H4 (cell line): Measurements from ENCODE around the gene TSHR. TPM values are rescaled to one million over a fixed set of nuclear protein-coding genes. Genes with fewer than 3 reads are reported as not detected.
A peak's percentile ranks its signal among the peaks of the same experiment; 100 is the strongest.
"Not testable (repeated sequence)": the region's sequence is repeated elsewhere in the genome, so short reads cannot be mapped to it uniquely, and the experiment has no call there.

Source experiments
- DNase-seq: peaks from one replicate; pipeline ENCODE4 v3.0.0-alpha.2; 2015; ENCODE audit warnings: low spot score
- total RNA-seq: library from RNA; depleted of rRNA; stranded (reverse); fragments of >200 nt; shearing (Covaris generic); gene quantifications from 2 replicates; pipeline ENCODE4 v1.2.3, GENCODE V29; 2014; rRNA removed

Gene TSHR
- not detected in 2 replicates for total RNA-seq

- DNase-seq, result no peak
Measured at GRCh38 chr14:80955416-80955941, at the start of gene TSHR. Gene TSHR (plus strand): TSS chr14:80955621. CDS start chr14:80955681, 60 bp downstream.

GRCh38 chr14:80906336-80906735 lies 49.1 kb upstream of the TSHR start:
- no peak for DNase-seq

- DNase-seq, result no peak
Measured at GRCh38 chr14:80906946-80907345, 48.5 kb upstream of the TSHR start.

GRCh38 chr14:80912013-80912412 lies 43.4 kb upstream of the TSHR start:
- DNase-seq, result not testable (repeated sequence)

GRCh38 chr14:80919622-80920021 lies 35.8 kb upstream of the TSHR start:
- no peak for DNase-seq

GRCh38 chr14:80923368-80923767 lies 32.1 kb upstream of the TSHR start:
- no peak for DNase-seq

GRCh38 chr14:80924365-80925103 lies 30.9 kb upstream of the TSHR start:
- no peak for DNase-seq

GRCh38 chr14:80926397-80927082 lies 28.9 kb upstream of the TSHR start:
- DNase-seq, result no peak

- DNase-seq, result no peak
Measured at GRCh38 chr14:80927083-80927989, 28.1 kb upstream of the TSHR start.

- no peak for DNase-seq
Measured at GRCh38 chr14:80930095-80930494, 25.3 kb upstream of the TSHR start.

- DNase-seq, result peak; percentile 63
Measured at GRCh38 chr14:80930836-80931389, 24.5 kb upstream of the TSHR start.

GRCh38 chr14:80933282-80933681 lies 22.1 kb upstream of the TSHR start:
- DNase-seq, result no peak

GRCh38 chr14:80933686-80934085 lies 21.7 kb upstream of the TSHR start:
- no peak for DNase-seq

GRCh38 chr14:80940146-80940545 lies 15.3 kb upstream of the TSHR start:
- no peak for DNase-seq

- DNase-seq, result peak; percentile 97
Measured at GRCh38 chr14:80941241-80942185, 13.9 kb upstream of the TSHR start, which contains the start of gene CEP128. Gene CEP128 (minus strand): TSS chr14:80941738.

- DNase-seq, result no peak
Measured at GRCh38 chr14:80942191-80942600, 13.2 kb upstream of the TSHR start.

- DNase-seq, result no peak
Measured at GRCh38 chr14:80944861-80945617, 10.4 kb upstream of the TSHR start.

- no peak for DNase-seq
Measured at GRCh38 chr14:80946187-80946586, 9.2 kb upstream of the TSHR start.

GRCh38 chr14:80946797-80947196 lies 8.6 kb upstream of the TSHR start:
- no peak for DNase-seq

GRCh38 chr14:80948291-80948690 lies 7.1 kb upstream of the TSHR start:
- DNase-seq, result no peak
